Effector CD4-positive, alpha-beta T cell (primary cell): Measurements from ENCODE around the gene ARL8A.
"Not testable (repeated sequence)": the region's sequence is repeated elsewhere in the genome, so short reads cannot be mapped to it uniquely, and the experiment has no call there.

Source experiments
- DNase-seq: peaks from one replicate; pipeline ENCODE4 v3.0.0-alpha.2; 2020

Gene ARL8A

GRCh38 chr1:202157945-202158344 is 13.4 kb upstream of the ARL8A start:
- no peak for DNase-seq

- DNase-seq = no peak
Observed at GRCh38 chr1:202156590-202156989, 12.1 kb upstream of the ARL8A start.

- DNase-seq = no peak
Observed at GRCh38 chr1:202155478-202156021, 11.0 kb upstream of the ARL8A start.

- no peak for DNase-seq
Observed at GRCh38 chr1:202154766-202155477, 10.4 kb upstream of the ARL8A start.

GRCh38 chr1:202154148-202154765 is 9.7 kb upstream of the ARL8A start:
- no peak for DNase-seq

GRCh38 chr1:202153284-202153683 is 8.7 kb upstream of the ARL8A start:
- no peak for DNase-seq

GRCh38 chr1:202152399-202152798 is 7.9 kb upstream of the ARL8A start:
- no peak for DNase-seq

- DNase-seq = no peak
Observed at GRCh38 chr1:202151045-202151444, 6.5 kb upstream of the ARL8A start.

- no peak for DNase-seq
Observed at GRCh38 chr1:202150602-202151001, 6.1 kb upstream of the ARL8A start.

- DNase-seq = no peak
Observed at GRCh38 chr1:202150187-202150586, 5.7 kb upstream of the ARL8A start.

- no peak for DNase-seq
Observed at GRCh38 chr1:202149566-202149965, 5.0 kb upstream of the ARL8A start.

- no peak for DNase-seq
Observed at GRCh38 chr1:202148391-202148790, 3.9 kb upstream of the ARL8A start.

- no peak for DNase-seq
Observed at GRCh38 chr1:202146993-202147392, 2.5 kb upstream of the ARL8A start.

GRCh38 chr1:202146279-202146678 is 1.7 kb upstream of the ARL8A start:
- DNase-seq = no peak

- not testable (repeated sequence) for DNase-seq
Observed at GRCh38 chr1:202145744-202146140, 1.2 kb upstream of the ARL8A start.

- DNase-seq = no peak
Observed at GRCh38 chr1:202145068-202145743, 669 bp upstream of the ARL8A start.

GRCh38 chr1:202143768-202144401 is 652 bp downstream of the ARL8A start:
- DNase-seq = no peak

- DNase-seq = no peak
Observed at GRCh38 chr1:202143011-202143767, 1.3 kb downstream of the ARL8A start.

- not testable (repeated sequence) for DNase-seq
Observed at GRCh38 chr1:202141468-202141867, 3.1 kb downstream of the ARL8A start.

- DNase-seq = no peak
Observed at GRCh38 chr1:202140833-202141232, 3.7 kb downstream of the ARL8A start.

- no peak for DNase-seq
Observed at GRCh38 chr1:202135221-202135721, 9.3 kb downstream of the ARL8A start.

GRCh38 chr1:202134645-202135172 is 9.8 kb downstream of the ARL8A start:
- DNase-seq = no peak
